ENCODE data around the gene PER3. TPM values are rescaled to one million over a fixed set of nuclear protein-coding genes. Genes with fewer than 3 reads are reported as not detected.

Gene PER3
- total RNA-seq, 2 experiments from 2014 or later = 3.2 to 4.1 TPM

DNA sequence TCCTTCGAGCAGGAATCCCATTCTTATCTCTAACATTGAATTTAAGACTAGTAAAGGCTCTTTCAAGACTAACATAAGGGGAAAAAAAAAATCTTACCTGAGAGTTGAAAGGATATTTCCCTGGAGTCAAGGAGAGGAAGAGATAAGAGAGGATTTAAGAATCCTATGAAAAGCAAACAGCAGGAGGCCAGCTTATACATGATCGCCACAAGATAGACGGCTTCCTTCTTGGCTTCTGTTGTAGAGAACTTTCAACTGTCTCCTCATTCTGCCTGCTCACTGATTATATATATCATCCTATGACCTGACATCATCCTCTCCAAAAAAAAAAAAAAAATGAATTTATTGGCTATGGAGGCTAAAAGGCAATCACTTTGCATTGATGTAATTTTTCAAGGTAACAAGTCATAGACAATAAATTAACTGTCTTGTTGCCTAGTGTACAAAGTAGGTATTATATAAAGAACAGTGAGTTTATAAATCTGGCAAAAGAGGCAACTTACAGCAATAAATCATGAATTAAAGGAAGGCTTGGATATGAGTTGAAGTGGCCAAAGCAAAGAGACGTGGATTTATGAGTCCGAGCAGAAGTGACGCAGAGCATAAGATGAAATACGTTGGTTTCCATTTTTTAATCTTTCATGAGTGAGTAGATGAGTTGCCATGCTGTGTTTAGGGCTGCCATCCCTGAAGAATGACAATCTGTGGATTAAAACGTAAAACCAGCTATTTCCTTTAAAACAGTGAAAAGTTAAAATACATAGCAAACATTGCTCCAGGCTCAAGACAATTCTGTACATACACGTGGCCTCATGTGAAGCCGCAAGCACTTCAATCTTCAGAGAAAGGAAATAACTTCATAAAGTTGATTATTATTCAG lies 69.0 kb downstream of the PER3 start, which contains the start of gene UTS2:
Gene UTS2 (minus strand): TSS at position 262 of the 880 bp plus-strand sequence. CDS start 62 bp downstream, at position 200.
- H3K4me1 Mint-ChIP-seq = peaks cover 2% of the 10 kb centered on the region
- no peak within 1 kb of the TSS for H3K27ac Mint-ChIP-seq
- H3K9me3 Mint-ChIP-seq (ENCODE audit: low read depth) = no peaks in the 10 kb centered on the region
- no peak within 1 kb of the TSS for H3K4me3 Mint-ChIP-seq
- no peaks in the 10 kb centered on the region for H3K36me3 Mint-ChIP-seq
- ATAC-seq (no peak), DNase-seq (no peak)
- peaks cover 15% of the 10 kb centered on the region for H3K27me3 Mint-ChIP-seq
- CTCF ChIA-PET = no interaction called here

DNA sequence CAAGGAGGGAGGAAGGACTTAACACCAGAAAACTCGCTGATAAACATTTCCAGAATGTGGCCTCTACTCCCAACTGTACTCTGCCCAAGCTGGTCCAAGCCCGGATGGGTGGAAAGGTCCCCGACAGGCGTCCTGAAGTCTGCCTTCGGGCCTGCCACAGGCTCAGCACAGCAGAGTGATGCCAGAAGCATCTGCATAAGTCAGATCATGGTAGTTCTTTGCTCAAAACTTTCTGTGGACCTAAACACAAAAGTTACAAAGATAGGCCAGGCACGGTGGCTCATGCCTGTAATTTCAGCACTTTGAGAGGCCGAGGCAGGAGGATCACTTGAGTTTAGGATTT lies 69.6 kb downstream of the PER3 start:
- DNase-seq (no peak), ATAC-seq (no peak)
- no peaks in the 10 kb centered on the region for H3K9me3 Mint-ChIP-seq (ENCODE audit: low read depth)
- H3K4me3 Mint-ChIP-seq = no peak overlapping the region
- peaks cover 15% of the 10 kb centered on the region for H3K27me3 Mint-ChIP-seq
- CTCF ChIA-PET = no interaction called here
- H3K36me3 Mint-ChIP-seq = no peaks in the 10 kb centered on the region
- no peak overlapping the region for H3K27ac Mint-ChIP-seq
- peaks cover 2% of the 10 kb centered on the region for H3K4me1 Mint-ChIP-seq

DNA sequence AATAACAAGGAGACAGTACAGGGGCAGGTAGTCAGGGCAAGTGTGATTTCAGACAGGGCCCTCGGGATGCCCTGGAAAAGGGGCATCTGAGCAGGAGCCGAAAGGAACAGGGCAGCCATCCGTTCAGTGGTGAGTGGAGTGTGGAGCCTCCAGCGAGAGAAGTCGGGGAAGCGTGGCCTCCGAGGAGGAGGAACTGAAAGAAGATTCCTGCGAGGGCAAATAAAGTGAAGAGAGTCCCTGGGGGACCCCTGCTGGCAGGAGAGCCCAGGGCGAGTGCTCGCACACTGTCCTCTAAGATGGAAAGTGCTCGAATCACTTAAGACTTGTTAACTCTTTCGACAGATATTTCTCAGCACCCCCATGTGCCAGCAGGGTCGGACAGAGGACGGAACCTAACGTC lies 72.3 kb downstream of the PER3 start:
- Mint-ChIP-seq H3K27me3 (peaks cover 12% of the 10 kb centered on the region), H3K4me3 (no peak overlapping the region), H3K4me1 (peaks cover 2% of the 10 kb centered on the region), H3K36me3 (no peaks in the 10 kb centered on the region), H3K9me3 (ENCODE audit: low read depth) (no peaks in the 10 kb centered on the region), H3K27ac (no peak overlapping the region)
- ATAC-seq (peak; percentile 39), DNase-seq (no peak)
- CTCF ChIA-PET = no interaction called here

DNA sequence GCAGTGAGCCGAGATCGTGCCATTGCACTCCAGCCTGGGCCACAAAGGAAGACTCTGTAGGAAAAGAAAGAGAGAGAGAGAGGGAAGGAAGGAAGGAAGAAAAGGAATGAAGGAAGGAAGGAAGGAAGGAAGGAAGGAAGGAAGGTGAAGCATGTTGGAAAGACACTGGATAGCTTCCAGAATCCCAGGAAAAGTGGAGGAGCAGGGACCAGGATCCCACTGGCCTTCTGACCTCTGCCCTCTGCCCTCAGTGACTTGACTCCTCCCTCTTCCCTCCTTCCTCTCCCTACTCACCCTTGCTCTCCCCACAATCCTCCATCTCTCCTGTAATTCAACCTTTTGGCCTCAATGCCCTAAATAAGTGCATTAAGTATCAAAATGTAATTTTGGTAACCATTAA lies 72.9 kb downstream of the PER3 start:
- ATAC-seq = no peak
- no peaks in the 10 kb centered on the region for H3K36me3 Mint-ChIP-seq
- CTCF ChIA-PET = interaction anchor here (1.8 kb wide), 1 partner anchor 49 kb away, joined by 3 read pairs; no protein-coding TSS in a partner anchor
- H3K4me3 Mint-ChIP-seq = no peak overlapping the region
- H3K9me3 Mint-ChIP-seq (ENCODE audit: low read depth) = no peaks in the 10 kb centered on the region
- DNase-seq = no peak
- H3K27me3 Mint-ChIP-seq = peaks cover 10% of the 10 kb centered on the region
- peaks cover 2% of the 10 kb centered on the region for H3K4me1 Mint-ChIP-seq
- H3K27ac Mint-ChIP-seq = no peak overlapping the region

DNA sequence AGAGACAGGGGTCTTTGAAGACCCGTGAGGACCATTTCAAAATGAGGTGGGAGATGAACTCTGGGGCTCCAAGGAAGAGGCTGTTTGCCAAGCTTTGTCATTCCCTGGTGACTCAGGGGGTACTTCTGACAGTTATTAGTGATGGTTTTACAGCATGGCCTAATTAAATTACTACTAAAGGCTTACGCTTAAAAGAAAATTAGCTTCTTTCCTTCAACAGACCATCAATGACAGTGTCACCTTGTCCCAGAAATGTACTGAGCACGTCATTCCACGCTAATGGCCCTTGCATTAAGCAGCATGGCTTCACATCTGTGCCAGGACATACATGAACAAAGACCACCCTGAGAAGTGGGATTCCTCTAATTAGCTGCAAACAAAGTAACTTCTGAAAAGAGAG lies 73.9 kb downstream of the PER3 start:
- H3K27me3 Mint-ChIP-seq = peaks cover 5% of the 10 kb centered on the region
- H3K27ac Mint-ChIP-seq = no peak overlapping the region
- CTCF ChIA-PET = interaction anchor here (1.8 kb wide), 1 partner anchor 50 kb away, joined by 3 read pairs; no protein-coding TSS in a partner anchor

DNA sequence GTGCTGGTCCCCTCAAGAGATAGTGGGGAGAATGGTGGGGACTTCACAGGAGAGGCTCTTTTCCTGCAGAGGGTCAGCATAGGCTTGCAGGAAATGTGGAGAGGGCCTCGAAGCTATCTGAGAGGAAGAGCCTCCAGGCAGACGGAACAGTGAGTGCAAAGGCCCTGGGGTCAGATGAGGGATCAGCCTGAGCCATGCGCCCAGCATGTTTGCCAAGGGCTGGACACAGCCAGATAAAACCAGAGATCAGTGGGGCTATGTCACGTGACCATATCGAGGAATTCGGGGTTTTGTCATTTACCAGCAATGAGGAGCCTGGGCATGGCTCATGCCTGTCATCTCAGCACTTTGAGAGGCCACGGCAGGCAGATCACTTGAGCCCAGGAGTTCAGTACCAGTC lies 75.3 kb downstream of the PER3 start:
- Mint-ChIP-seq H3K4me3 (no peak overlapping the region), H3K27me3 (peaks cover 2% of the 10 kb centered on the region), H3K27ac (no peak overlapping the region), H3K4me1 (peaks cover 2% of the 10 kb centered on the region), H3K36me3 (no peaks in the 10 kb centered on the region), H3K9me3 (ENCODE audit: low read depth) (no peaks in the 10 kb centered on the region)
- DNase-seq (no peak), ATAC-seq (no peak)
- CTCF ChIA-PET = interaction anchor here (0.7 kb wide), 1 partner anchor 51 kb away, joined by 3 read pairs; no protein-coding TSS in a partner anchor

More for the DNA sequence above, 73.9 kb downstream of the PER3 start:
- Mint-ChIP-seq H3K4me1 (peaks cover 2% of the 10 kb centered on the region), H3K9me3 (ENCODE audit: low read depth) (no peaks in the 10 kb centered on the region), H3K4me3 (no peak overlapping the region), H3K36me3 (no peaks in the 10 kb centered on the region)
- DNase-seq (no peak), ATAC-seq (no peak)

DNA sequence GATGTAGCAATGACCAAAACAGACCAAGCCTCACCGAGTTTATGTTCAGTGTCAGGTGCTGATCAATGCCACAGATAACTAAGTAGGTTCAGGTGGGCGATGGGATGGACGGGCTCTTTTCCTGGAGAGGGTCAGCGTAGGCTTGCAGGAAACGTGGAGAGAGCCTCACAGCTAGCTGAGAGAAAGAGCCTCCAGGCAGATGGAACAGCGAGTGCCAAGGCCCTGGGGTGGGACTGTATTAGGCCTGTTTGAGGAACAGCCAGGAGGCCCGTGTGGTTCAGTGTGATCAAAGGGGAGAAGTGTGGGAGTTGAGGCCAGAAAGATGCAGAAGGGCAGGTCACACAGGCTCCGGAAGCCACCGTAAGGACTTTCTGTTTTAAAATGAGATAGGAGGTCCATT lies 76.0 kb downstream of the PER3 start:
- H3K9me3 Mint-ChIP-seq (ENCODE audit: low read depth) = no peaks in the 10 kb centered on the region
- no peaks in the 10 kb centered on the region for H3K27me3 Mint-ChIP-seq
- H3K36me3 Mint-ChIP-seq = no peaks in the 10 kb centered on the region
- DNase-seq (no peak), ATAC-seq (no peak)
- no peak overlapping the region for H3K4me3 Mint-ChIP-seq
- no peak overlapping the region for H3K27ac Mint-ChIP-seq
- peaks cover 2% of the 10 kb centered on the region for H3K4me1 Mint-ChIP-seq
- CTCF ChIA-PET = interaction anchor here (0.7 kb wide), 1 partner anchor 80 kb away, joined by 6 read pairs; no protein-coding TSS in a partner anchor

DNA sequence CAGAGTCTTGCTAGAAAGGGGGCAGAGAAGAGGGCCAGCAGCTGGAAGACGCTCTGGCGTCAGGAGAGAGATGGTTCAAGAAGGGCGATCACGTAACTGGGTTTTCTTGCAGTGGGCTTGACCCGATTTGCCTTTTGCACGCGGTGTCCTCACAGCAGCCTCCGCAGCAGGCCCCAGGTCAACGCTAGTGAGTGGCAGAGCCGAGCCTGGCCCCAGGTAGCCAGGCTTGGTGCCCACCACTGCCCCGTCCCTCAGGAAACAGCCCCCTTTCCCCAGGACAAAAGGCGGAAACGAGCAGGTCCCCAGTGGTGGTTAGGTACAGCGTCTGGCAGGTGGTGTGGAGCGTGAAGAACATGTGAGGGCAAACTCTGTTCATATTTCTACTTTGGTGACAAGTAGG lies 77.4 kb downstream of the PER3 start:
- Mint-ChIP-seq H3K4me3 (no peak overlapping the region), H3K27ac (no peak overlapping the region), H3K4me1 (no peaks in the 10 kb centered on the region), H3K27me3 (no peaks in the 10 kb centered on the region), H3K9me3 (ENCODE audit: low read depth) (no peaks in the 10 kb centered on the region), H3K36me3 (no peaks in the 10 kb centered on the region)
- ATAC-seq (no peak), DNase-seq (no peak)
- CTCF ChIA-PET = no interaction called here

DNA sequence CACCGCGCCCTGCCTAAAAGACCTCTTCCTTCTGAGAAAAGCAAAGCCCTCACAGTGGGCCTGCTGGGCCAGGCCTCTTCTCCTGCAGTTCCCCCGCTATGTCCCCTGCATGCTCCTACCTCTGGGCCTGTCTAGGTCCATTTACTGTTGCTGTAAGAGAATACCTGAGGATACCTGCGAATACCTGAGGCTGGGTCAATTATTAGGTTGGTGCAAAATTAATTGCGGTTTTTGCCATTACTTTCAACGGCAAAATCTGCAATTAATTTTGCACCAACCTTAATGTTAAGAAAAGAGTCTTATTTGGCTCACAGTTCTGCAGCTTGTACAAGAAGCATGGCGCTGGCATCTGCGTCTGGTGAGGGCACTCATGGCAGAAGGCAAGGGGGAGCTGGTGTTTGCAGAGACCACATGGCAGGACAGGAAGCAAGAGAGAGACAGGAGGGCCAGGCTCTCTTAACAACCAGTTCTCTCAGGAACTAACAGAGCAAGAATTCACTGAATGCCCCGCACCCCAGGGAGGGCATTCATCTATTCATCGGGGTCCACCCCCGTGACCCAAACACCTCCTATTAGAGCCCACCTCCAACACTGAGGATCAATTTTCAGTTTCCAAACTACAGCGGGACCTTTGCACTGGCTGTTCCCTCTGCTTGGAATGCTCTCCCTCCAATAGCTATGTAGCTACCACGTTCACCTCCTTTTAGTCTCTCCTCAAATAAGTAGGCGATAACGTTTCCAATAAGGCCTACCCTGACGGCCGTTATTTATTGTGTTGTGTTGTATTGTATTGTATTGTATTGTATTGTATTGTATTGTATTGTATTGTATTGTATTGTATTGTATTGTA lies 78.3 kb downstream of the PER3 start:
- DNase-seq (no peak), ATAC-seq (no peak)
- Mint-ChIP-seq H3K4me1 (no peaks in the 10 kb centered on the region), H3K36me3 (no peaks in the 10 kb centered on the region), H3K9me3 (ENCODE audit: low read depth) (no peaks in the 10 kb centered on the region), H3K4me3 (no peak overlapping the region), H3K27me3 (no peaks in the 10 kb centered on the region), H3K27ac (no peak overlapping the region)
- CTCF ChIA-PET = no interaction called here

DNA sequence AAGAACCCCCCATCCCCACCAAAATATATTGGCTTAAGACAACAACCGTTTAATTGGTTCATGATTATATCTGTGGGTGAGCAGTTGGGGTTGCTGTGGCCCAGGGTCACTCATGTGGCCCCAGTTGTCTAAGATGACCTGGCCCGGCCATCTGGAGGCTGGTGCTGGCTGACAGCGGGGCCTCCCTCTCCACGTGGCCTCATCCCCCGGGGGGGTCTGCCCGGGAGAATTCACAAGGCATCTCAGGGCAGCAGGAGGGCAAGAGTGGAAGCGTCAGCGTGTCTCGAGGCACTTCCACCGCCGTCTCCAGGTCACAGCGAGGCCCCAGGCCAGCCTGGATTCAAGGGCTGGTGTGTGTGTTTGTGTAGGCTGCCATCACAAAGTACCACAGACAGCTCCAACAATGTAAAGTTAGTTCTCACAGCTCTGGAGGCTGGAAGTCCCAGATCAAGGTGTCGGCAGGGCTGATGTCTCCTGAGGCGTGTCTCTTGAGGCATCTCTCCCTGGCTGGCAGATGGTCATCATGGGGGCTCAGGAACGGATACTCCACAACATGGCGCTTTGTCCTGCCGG lies 79.8 kb downstream of the PER3 start:
- Mint-ChIP-seq H3K4me3 (no peak overlapping the region), H3K27me3 (no peaks in the 10 kb centered on the region), H3K4me1 (no peaks in the 10 kb centered on the region), H3K36me3 (no peaks in the 10 kb centered on the region), H3K9me3 (ENCODE audit: low read depth) (no peaks in the 10 kb centered on the region), H3K27ac (no peak overlapping the region)
- CTCF ChIA-PET = no interaction called here
- DNase-seq = no peak
- ATAC-seq = no peak

DNA sequence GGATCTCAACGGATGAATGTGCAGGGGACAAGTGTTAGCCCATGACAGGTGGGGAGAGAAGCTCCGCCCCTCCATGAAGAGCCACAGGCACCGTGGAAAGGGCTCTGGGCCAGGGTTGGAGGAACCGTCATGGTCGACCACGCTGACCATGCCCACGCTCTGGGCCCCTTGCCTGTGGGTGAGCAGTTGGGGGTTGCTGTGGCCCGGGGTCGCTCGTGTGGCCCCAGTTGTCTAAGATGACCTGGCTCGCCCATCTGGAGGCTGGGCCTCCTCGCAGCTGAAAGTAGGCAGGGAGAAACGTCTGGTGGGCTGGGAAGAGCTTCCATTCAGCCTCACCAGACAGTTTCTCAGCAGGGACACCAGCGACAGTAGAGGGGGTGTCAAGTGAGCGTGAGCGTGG lies 81.9 kb downstream of the PER3 start:
- ATAC-seq = no peak
- DNase-seq = no peak
- Mint-ChIP-seq H3K4me1 (no peaks in the 10 kb centered on the region), H3K27me3 (no peaks in the 10 kb centered on the region), H3K9me3 (ENCODE audit: low read depth) (no peaks in the 10 kb centered on the region), H3K36me3 (no peaks in the 10 kb centered on the region), H3K27ac (no peak overlapping the region), H3K4me3 (no peak overlapping the region)
- CTCF ChIA-PET = no interaction called here

DNA sequence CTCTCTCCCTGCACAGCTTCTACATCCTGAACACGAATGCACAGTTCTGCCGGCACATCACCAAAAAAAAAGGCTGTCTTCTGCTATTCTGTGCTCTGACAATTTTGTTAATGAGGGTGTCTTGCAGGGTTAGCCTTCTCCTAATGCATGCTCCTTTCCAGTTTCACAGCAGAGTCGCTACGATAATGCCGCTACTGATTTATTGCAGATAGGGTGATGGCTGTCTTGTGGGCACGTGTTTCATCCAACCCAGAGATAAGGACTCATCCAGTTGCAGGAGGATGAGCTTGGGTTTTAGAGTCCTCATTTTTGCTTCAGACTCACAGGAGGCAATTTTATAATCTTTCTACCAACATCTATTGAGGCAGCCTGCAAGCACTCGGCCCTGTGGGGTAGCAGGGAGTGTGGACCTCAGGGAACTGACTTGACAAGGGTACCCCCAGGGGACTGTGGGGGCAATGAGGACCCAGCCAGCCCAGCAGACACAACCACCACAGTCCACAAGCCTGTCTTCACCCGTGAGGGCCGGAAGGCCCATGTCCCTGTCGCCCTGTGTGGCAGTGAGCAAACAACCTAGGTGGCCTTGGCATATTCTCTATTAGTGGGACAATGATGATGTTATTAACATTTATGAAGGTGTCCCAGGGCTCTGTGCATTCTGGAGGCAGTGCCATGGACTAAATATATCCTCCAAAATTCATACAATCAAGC lies 84.1 kb downstream of the PER3 start:
- no peaks in the 10 kb centered on the region for H3K27me3 Mint-ChIP-seq
- DNase-seq (no peak), ATAC-seq (no peak)
- no peaks in the 10 kb centered on the region for H3K36me3 Mint-ChIP-seq
- no peak overlapping the region for H3K27ac Mint-ChIP-seq
- CTCF ChIA-PET = no interaction called here
- H3K4me3 Mint-ChIP-seq = no peak overlapping the region
- no peaks in the 10 kb centered on the region for H3K4me1 Mint-ChIP-seq
- no peaks in the 10 kb centered on the region for H3K9me3 Mint-ChIP-seq (ENCODE audit: low read depth)
